Measurements from ENCODE around the gene DISP3. TPM values are rescaled to one million over a fixed set of nuclear protein-coding genes. Genes with fewer than 3 reads are reported as not detected.

The DISP3 gene
- total RNA-seq, 1 experiment from 2014 or later, result 1.1 TPM

- 0 out of 2 replicates have a peak, but pooled peaks cover 2% of the 10 kb centered on the region for H3K27me3 ChIP-seq (ENCODE audit: control insufficient read depth, insufficient read depth, low read length)
- TF ChIP-seq CTCF (IDR thresholded peaks at IDR 0.05) (no peak), REST (IDR thresholded peaks at IDR 0.05; ENCODE audit: insufficient read depth in 1 of 2, low read depth in 2 of 2, low read length in 1 of 2) (no peak), POLR2AphosphoS5 (IDR thresholded peaks at IDR 0.05; ENCODE audit: low read depth, low read length) (no peak), TCF7L2 (IDR thresholded peaks at IDR 0.05; ENCODE audit: low read depth, low read length) (no peak), SIN3A (IDR thresholded peaks at IDR 0.05; ENCODE audit: borderline replicate concordance, insufficient read depth, low read depth, low read length) (no peak)
- intact Hi-C loops (cut with micrococcal nuclease; ENCODE audit: unreplicated experiment) (no loop called here), in situ Hi-C loops (cut with HindIII; ENCODE audit: low pct_unique_long_range_greater_than_20kb, low sequenced_read_pairs) (no loop called here)
- no peak overlapping the region for H3K27ac ChIP-seq (ENCODE audit: low read length)
- no peak overlapping the region for H3K4me3 ChIP-seq (ENCODE audit: low read depth in 2 of 2, low read length in 2 of 2)
- ATAC-seq (no peak), DNase-seq (ENCODE audit: low read depth, low spot score) (no peak)
- ChIA-PET CTCF (no interaction called here), POLR2A (no interaction called here)
- H3K36me3 ChIP-seq (ENCODE audit: control insufficient read depth, insufficient read depth, low read length), result no peaks in the 10 kb centered on the region
- BruUV-seq (replicated peaks), result no TSS peak
- no peaks in the 10 kb centered on the region for H3K9me3 ChIP-seq (ENCODE audit: control insufficient read depth, insufficient read depth, low read depth, low read length)
- no peaks in the 10 kb centered on the region for H3K4me1 ChIP-seq (ENCODE audit: control insufficient read depth, insufficient read depth, low read length)
Measured at GRCh38 chr1:11570821-11571380, 91.9 kb downstream of the DISP3 start.

GRCh38 chr1:11571906-11572616, 93.1 kb downstream of the DISP3 start:
- POLR2A ChIA-PET, result no interaction called here
- no peak overlapping the region for H3K27ac ChIP-seq (ENCODE audit: low read length)
- H3K36me3 ChIP-seq (ENCODE audit: control insufficient read depth, insufficient read depth, low read length), result no peaks in the 10 kb centered on the region
- intact Hi-C loops (cut with micrococcal nuclease; ENCODE audit: unreplicated experiment) (no loop called here), in situ Hi-C loops (cut with HindIII; ENCODE audit: low pct_unique_long_range_greater_than_20kb, low sequenced_read_pairs) (no loop called here)
- no peaks in the 10 kb centered on the region for H3K4me1 ChIP-seq (ENCODE audit: control insufficient read depth, insufficient read depth, low read length)
- TF ChIP-seq REST (IDR thresholded peaks at IDR 0.05; ENCODE audit: insufficient read depth in 1 of 2, low read depth in 2 of 2, low read length in 1 of 2) (no peak), POLR2AphosphoS5 (IDR thresholded peaks at IDR 0.05; ENCODE audit: low read depth, low read length) (no peak)
- 0 out of 2 replicates have a peak, but pooled peaks cover 2% of the 10 kb centered on the region for H3K27me3 ChIP-seq (ENCODE audit: control insufficient read depth, insufficient read depth, low read length)
- H3K9me3 ChIP-seq (ENCODE audit: control insufficient read depth, insufficient read depth, low read depth, low read length), result no peaks in the 10 kb centered on the region
- CTCF ChIA-PET, result no interaction called here
- BruUV-seq (replicated peaks), result no TSS peak
- no peak overlapping the region for H3K4me3 ChIP-seq (ENCODE audit: low read depth in 2 of 2, low read length in 2 of 2)
- DNase-seq (ENCODE audit: low read depth, low spot score) (no peak), ATAC-seq (peak; percentile 33)
